Middle frontal gyrus (tissue), 1 donor: Measurements from ENCODE around the gene MINAR1.

Experiments used
- DNase-seq: peaks from one replicate; pipeline ENCODE4 v3.0.0-alpha.2; 2015; ENCODE audit warnings: low spot score; ENCODE audit errors: extremely low spot score

The MINAR1 gene

DNA sequence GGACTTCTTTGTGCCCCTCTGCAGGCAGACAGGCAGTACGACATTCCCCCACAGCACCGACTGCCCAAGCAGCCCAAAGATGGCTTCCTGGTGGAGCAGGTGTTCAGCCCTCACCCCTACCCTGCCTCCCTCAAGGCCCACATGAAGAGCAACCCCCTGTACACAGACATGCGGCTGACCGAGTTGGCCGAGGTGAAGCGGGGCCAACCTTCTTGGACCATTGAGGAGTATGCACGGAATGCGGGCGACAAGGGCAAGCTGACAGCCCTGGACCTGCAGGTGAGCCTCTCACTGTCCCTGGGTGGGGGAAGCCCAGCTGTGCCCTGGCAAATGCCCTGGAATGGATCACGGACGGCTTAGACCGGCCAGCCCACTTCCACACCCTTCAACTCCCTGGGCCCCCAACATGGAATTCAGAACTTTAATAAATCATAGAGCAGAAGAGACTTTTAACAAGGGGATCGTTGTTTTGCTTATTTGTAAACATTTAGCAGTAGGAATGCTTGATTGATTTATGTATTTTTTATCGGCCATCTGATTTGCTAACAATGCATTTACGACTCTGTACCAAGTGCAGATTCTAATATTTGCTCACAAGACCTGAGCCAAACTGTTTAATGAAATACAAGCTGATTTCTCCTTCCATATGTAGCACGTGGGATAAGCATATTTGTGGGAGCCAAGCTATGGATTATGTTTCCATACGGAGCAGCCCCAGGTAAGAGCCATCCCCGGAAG, 31.1 kb downstream of the MINAR1 start:
- no peak for DNase-seq

DNA sequence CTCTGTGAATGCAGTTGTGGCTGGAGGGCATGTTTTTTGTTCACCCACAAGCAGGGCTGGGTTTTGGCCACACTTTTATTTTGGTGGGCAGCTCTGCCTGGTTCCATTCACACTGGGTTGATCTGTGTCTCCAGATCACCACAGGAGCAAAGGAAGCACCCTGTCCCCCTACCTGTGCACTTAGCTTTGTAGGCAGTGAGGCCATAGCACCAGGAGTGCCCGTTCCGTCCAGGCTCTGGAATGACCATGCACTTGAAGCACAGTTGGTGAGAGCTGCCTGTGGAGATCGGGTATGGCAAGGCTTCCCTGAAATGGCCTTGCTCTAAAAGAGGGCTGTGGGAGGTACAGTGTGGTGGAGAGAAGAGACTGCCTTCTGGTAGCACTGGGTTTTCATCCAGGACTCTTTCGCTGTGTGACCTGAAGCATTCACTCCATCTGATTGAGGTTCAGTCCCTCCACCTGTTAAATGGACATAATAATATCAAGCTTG, 31.7 kb downstream of the MINAR1 start:
- no peak for DNase-seq

DNA sequence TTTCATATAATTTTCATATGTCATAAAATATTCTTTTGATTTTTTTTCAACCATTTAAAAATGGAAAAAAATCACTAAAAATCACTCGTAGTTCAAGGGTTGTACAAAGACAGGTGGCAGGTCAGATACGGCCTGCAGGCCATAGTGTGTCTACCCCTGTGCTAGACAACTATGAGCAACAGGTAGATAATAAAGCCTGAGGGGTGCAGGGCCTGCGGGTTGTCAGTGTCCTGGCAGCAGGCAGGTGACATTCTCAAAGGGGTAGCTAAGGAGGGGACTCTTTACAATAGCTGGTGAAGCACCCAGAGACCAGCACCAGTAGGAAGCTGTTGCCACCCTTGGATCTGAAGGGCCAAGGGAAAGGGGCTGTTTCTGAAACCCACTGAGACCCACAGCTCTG, 34.4 kb downstream of the MINAR1 start:
- DNase-seq, result no peak

DNA sequence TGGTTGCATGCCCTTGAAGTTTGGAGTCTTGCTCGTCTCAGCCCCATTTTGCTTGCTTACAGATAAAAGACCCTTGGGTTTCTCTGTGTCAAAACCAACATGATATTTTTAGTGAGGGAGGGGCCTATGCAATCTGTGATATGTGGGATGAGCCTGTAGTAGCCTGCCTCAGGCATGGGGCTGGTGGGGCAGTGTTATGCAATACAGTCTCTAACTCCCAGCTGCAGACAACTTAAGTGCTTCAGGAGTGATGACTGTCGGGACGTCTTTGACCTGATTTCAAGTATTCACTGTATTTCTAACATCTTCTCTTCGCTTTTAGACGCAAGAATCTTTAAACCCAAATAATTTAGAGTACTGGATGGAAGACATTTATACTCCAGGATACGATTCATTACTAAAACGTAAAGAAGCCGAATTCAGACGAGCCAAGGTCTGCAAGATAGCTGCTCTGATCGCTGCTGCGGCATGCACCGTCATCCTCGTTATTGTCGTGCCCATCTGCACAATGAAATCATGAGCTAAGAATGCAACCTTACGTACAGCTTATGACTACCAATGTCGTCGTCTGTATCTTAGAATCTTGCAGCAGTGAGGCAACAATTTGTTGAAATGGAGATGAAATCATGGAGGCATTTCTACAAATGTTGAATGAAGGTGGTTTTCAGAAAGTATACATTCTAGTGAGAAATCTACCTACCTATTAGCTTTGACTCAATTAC, 35.9 kb downstream of the MINAR1 start:
- DNase-seq, result no peak

DNA sequence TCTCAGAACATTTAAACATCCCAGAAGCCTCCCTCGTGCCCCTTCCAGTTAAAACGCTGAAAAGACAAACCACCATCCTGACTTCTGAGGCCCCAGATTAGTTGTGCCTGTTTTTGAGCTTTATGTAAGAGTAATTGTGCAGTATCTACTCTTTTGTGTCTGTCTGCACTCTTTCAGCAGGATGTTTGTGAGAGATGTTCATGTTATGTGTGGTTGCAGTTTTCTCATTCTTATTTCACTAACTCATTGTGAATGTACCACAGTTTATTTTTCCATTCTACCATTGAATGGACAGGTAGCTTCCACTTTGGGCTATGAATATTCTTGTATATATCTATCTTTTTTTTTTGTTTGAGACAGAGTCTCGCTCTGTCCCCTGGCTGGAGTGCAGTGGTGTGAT, 40.3 kb downstream of the MINAR1 start:
- no peak for DNase-seq

DNA sequence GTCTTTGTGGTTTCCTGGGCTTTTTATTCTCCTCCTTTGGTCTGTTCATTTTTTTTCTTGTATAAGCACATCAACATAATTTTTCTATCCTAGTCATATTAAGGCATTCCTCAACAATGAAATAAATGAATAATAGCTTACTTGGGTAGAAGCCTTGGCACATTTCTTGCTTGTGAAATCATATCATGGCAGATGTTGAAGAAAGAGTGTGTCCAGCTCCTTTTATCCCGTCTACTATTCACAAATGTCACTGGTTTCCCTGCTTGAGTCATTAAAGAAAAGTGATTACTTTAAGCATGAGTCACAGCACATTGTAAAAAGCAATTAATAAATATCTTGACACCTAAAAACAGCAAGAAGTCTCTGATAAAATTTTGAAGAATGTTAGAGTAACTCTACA, 42.1 kb downstream of the MINAR1 start:
- DNase-seq, result no peak

DNA sequence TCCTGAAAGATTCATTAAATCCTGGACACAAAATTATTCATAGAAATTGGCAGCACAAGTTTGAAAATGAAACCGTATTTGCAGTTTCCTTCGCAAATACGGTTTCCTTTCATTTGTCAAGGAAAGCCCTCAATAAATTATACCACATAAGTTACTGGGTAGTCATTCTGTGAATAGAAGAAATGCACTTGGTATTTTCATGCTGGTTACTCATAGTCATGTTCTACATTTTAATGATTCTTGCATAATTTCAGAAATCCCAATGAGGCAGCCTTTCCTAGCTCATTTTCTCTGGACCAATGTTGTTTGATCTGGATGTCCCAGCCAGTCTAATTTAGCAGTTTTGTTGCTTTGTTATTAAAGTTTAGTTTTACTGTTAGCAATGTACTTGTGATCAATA, 43.2 kb downstream of the MINAR1 start:
- DNase-seq, result no peak

DNA sequence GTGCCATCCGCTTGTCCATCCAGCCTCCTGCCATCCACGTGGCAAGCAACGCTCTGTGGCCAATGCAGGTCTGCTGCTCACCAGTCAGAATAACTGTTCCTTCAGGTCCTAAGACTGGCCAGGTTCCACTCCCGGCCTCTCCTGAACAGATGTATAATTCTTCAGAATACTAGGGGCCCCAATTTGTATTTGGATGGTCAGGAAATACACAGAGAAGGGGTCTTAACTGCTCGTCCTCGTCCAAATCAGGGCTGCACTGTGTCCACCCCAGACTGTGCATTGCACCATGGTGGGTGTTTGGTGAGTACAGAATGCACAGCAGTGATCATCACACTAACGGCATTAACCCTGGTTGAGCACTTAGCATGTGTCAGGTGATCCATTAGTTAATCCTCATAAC, 46.0 kb downstream of the MINAR1 start:
- no peak for DNase-seq

DNA sequence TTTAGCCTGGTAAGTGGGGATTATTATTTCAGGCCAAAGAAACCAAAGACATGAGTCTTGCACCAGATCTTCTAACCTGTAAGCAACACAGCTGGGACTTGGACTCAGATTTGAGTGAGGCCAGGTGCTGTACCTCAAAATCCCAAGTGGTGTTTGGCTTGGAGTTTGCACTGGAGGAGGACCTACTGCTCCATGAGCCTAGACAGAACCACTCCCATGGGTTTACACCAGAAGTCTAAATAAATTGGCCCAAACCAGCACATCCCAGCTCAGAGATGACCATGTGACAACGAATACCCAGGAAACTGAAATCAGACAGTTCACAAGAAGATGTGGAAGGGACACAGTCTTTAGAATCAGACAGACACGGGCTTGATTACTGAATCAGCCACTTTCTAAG, 47.5 kb downstream of the MINAR1 start:
- DNase-seq, result no peak

DNA sequence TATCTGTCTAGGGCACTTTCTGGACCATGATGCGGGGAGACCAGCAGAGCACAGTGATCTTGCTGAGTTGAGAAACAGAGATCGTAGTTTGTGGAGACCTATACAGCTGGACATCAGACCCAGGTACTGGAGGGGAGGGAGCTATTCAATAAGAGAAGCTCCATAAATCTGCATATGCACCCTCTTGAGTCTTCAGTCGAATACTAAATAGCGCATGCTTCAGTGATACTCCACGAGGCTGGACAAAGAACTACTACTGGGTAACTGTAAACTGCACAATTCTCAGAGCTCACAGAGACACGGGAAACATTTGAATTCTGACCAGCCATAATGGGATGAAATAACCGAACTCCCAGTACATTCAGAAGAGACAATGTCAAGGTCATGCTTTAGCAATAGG, 49.7 kb downstream of the MINAR1 start:
- DNase-seq, result no peak
